A673 (cell line): ENCODE results near the gene CARS2. TPM values are rescaled to one million over a fixed set of nuclear protein-coding genes. Genes with fewer than 3 reads are reported as not detected.

Experiments used
- BruUV-seq: library from RNA; stranded (reverse); fragments of 400-500 nt; replicated peaks from 2 replicates; lab custom pipeline; 2021; lab: Mats Ljungman, UMichigan
- CTCF ChIA-PET: fragments of 300-600 bp; sonication (Branson Sonifier 250); formaldehyde crosslinking; loops from one replicate; lab custom pipeline; 2022; ENCODE audit warnings: antibody characterized with exemption; lab: Charles Lee
- POLR2A ChIA-PET: fragments of 300-600 bp; sonication (Branson Sonifier 250); formaldehyde crosslinking; loops from one replicate; lab custom pipeline; 2022; ENCODE audit warnings: antibody characterized with exemption; ENCODE audit not compliant: low non-redundant PET; lab: Charles Lee
- DNase-seq: peaks from one replicate; pipeline ENCODE4 v3.0.0-alpha.2; 2015; ENCODE audit warnings: low spot score
- H3K27ac ChIP-seq: fragments of 200-600 bp; sonication (generic); 2 replicates; pipeline ENCODE4 v1.5.1; 2016; ENCODE audit warnings: mixed run types, low read depth, mild to moderate bottlenecking, mixed read lengths, antibody characterized with exemption, low read length; ENCODE audit not compliant: poor library complexity, severe bottlenecking
- H3K27me3 ChIP-seq: fragments of 200-600 bp; sonication (generic); replicated peaks from 2 replicates; pipeline ENCODE4 v1.6.1; 2017; ENCODE audit warnings: mixed run types, low read depth, mild to moderate bottlenecking, mixed read lengths, antibody characterized with exemption, low read length; ENCODE audit not compliant: insufficient read depth, poor library complexity
- H3K36me3 ChIP-seq: fragments of 200-600 bp; sonication (generic); 2 replicates; pipeline ENCODE4 v1.6.1; 2016; ENCODE audit warnings: mixed run types, mild to moderate bottlenecking, mixed read lengths, antibody characterized with exemption, low read length; ENCODE audit not compliant: insufficient read depth, poor library complexity, severe bottlenecking
- H3K4me1 ChIP-seq: fragments of 200-600 bp; sonication (generic); 2 replicates; pipeline ENCODE4 v1.6.1; 2017; ENCODE audit warnings: mixed run types, mild to moderate bottlenecking, mixed read lengths, antibody characterized with exemption, low read length; ENCODE audit not compliant: insufficient read depth, poor library complexity, severe bottlenecking
- H3K4me3 ChIP-seq: fragments of 200-600 bp; sonication (generic); 2 replicates; pipeline ENCODE4 v1.5.1; 2016; ENCODE audit warnings: low read depth, mixed run types, mild to moderate bottlenecking, mixed read lengths, low read length; ENCODE audit not compliant: poor library complexity, severe bottlenecking
- H3K9me3 ChIP-seq: fragments of 200-600 bp; sonication (generic); 2 replicates; pipeline ENCODE4 v1.6.1; 2016; ENCODE audit warnings: mixed run types, low read depth, mild to moderate bottlenecking, mixed read lengths, antibody characterized with exemption, low read length; ENCODE audit not compliant: poor library complexity, severe bottlenecking
- CTCF ChIP-seq: fragments of 300-800, 200-600 bp; sonication (generic); conservative IDR thresholded peaks from 2 replicates; pipeline ENCODE4 v1.5.1; 2017; ENCODE audit warnings: low read depth, mild to moderate bottlenecking, antibody characterized with exemption, low read length, moderate library complexity, mixed read lengths
- EZH2 ChIP-seq: fragments of 200-600 bp; sonication (generic); IDR thresholded peaks from 2 replicates; pipeline ENCODE4 v1.6.1; 2017; ENCODE audit warnings: borderline replicate concordance, low read depth, mild to moderate bottlenecking, mixed read lengths, antibody characterized with exemption, low read length; ENCODE audit not compliant: poor library complexity, severe bottlenecking
- intact Hi-C: fragments of 100-400 bp; cut with micrococcal nuclease; formaldehyde crosslinking; loops from one replicate; pipeline ENCODE4 v1.10.0; 2022; ENCODE audit not compliant: unreplicated experiment
- total RNA-seq: library from RNA; stranded (reverse); gene quantifications from 2 replicates; pipeline ENCODE4 v1.2.3, GENCODE V29; 2021

Gene CARS2
- total RNA-seq, 1 experiment from 2014 or later = 71.4 TPM

- TF ChIP-seq EZH2 = no peak
- TF ChIP-seq CTCF = no peak
- CTCF ChIA-PET = no interaction called here
- no peak overlapping the region for H3K4me3 ChIP-seq
- no peaks in the 10 kb centered on the region for H3K4me1 ChIP-seq
- BruUV-seq = no TSS peak
- peaks cover 19% of the 10 kb centered on the region for H3K9me3 ChIP-seq
- peaks cover 28% of the 10 kb centered on the region for H3K36me3 ChIP-seq
- intact Hi-C loops = no loop called here
- POLR2A ChIA-PET = no interaction called here
- DNase-seq = no peak
- no peaks in the 10 kb centered on the region for H3K27me3 ChIP-seq
- no peak overlapping the region for H3K27ac ChIP-seq
These were observed 48.7 kb downstream of the CARS2 start for GRCh38 chr13:110657196-110657595.

- DNase-seq = no peak
- peaks cover 6% of the 10 kb centered on the region for H3K9me3 ChIP-seq
- BruUV-seq = no TSS peak
- peaks cover 10% of the 10 kb centered on the region for H3K36me3 ChIP-seq
- no peak overlapping the region for H3K27ac ChIP-seq
- no peaks in the 10 kb centered on the region for H3K27me3 ChIP-seq
- intact Hi-C loops = no loop called here
- CTCF ChIA-PET = no interaction called here
- H3K4me1 ChIP-seq = no peaks in the 10 kb centered on the region
- no peak for TF ChIP-seq EZH2
- TF ChIP-seq CTCF = no peak
- no peak overlapping the region for H3K4me3 ChIP-seq
- POLR2A ChIA-PET = no interaction called here
These were observed 52.1 kb downstream of the CARS2 start for GRCh38 chr13:110653851-110654250.

GRCh38 chr13:110653271-110653670, 52.6 kb downstream of the CARS2 start:
- Histone ChIP-seq H3K27ac (no peak overlapping the region), H3K4me3 (no peak overlapping the region), H3K36me3 (peaks cover 7% of the 10 kb centered on the region), H3K9me3 (peaks cover 6% of the 10 kb centered on the region), H3K27me3 (no peaks in the 10 kb centered on the region), H3K4me1 (no peaks in the 10 kb centered on the region)
- no peak for DNase-seq
- no peak for TF ChIP-seq EZH2
- no peak for TF ChIP-seq CTCF
- ChIA-PET CTCF (no interaction called here), POLR2A (no interaction called here)
- intact Hi-C loops = no loop called here
- no TSS peak for BruUV-seq
